HG02623 (cell line): Measurements from ENCODE around the gene SDF2.
"Not testable (repeated sequence)": the region's sequence is repeated elsewhere in the genome, so short reads cannot be mapped to it uniquely, and the experiment has no call there.

ENCODE experiments used
- ATAC-seq: cut with Tn5 transposase; IDR thresholded peaks from one replicate; pipeline ENCODE4 v1.9.1; 2021; ENCODE audit warnings: moderate library complexity; ENCODE audit not compliant: unreplicated experiment

SDF2 gene

GRCh38 chr17:28685366-28685765 is 23.7 kb upstream of the SDF2 start:
- no peak for ATAC-seq

GRCh38 chr17:28684963-28685362 is 23.3 kb upstream of the SDF2 start:
- no peak for ATAC-seq

- ATAC-seq: no peak
These were observed 20.9 kb upstream of the SDF2 start for GRCh38 chr17:28682655-28683054.

- no peak for ATAC-seq
These were observed 14.3 kb upstream of the SDF2 start for GRCh38 chr17:28675980-28676379.

GRCh38 chr17:28675490-28675889 is 13.8 kb upstream of the SDF2 start:
- no peak for ATAC-seq

GRCh38 chr17:28669918-28670317 is 8.2 kb upstream of the SDF2 start:
- ATAC-seq: no peak

GRCh38 chr17:28667870-28668269 is 6.2 kb upstream of the SDF2 start:
- no peak for ATAC-seq

GRCh38 chr17:28665994-28666393 is 4.3 kb upstream of the SDF2 start:
- ATAC-seq: no peak

GRCh38 chr17:28663723-28664122 is 2.0 kb upstream of the SDF2 start:
- ATAC-seq: no peak

- ATAC-seq: no peak
These were observed 772 bp upstream of the SDF2 start for GRCh38 chr17:28662527-28662829.

GRCh38 chr17:28659497-28659881 is 2.2 kb downstream of the SDF2 start:
- not testable (repeated sequence) for ATAC-seq

GRCh38 chr17:28658766-28659496 is 2.8 kb downstream of the SDF2 start:
- not testable (repeated sequence) for ATAC-seq

- not testable (repeated sequence) for ATAC-seq
These were observed 3.4 kb downstream of the SDF2 start for GRCh38 chr17:28658342-28658741.

- ATAC-seq: no peak
These were observed 4.0 kb downstream of the SDF2 start for GRCh38 chr17:28657756-28658155.

- ATAC-seq: no peak
These were observed 6.5 kb downstream of the SDF2 start for GRCh38 chr17:28655160-28655559.

GRCh38 chr17:28648698-28649097 is 13.0 kb downstream of the SDF2 start:
- ATAC-seq: no peak

- no peak for ATAC-seq
These were observed 15.5 kb downstream of the SDF2 start for GRCh38 chr17:28646039-28646754.

GRCh38 chr17:28645576-28645939 is 16.1 kb downstream of the SDF2 start:
- ATAC-seq: no peak

- peak; percentile 83 for ATAC-seq
These were observed 16.7 kb downstream of the SDF2 start, which contains the start of gene BLTP2 for GRCh38 chr17:28644787-28645575. Gene BLTP2 (minus strand): TSS chr17:28645158. CDS start chr17:28645056, 102 bp downstream.

- ATAC-seq: peak; percentile 9
These were observed 17.5 kb downstream of the SDF2 start for GRCh38 chr17:28643983-28644786.

GRCh38 chr17:28641579-28641978 is 20.1 kb downstream of the SDF2 start:
- ATAC-seq: no peak
